Measurements from ENCODE around the gene CXCR5.
A peak's percentile ranks its signal among the peaks of the same experiment; 100 is the strongest.

CXCR5 gene

GRCh38 chr11:118933486-118933885, 49.8 kb downstream of the CXCR5 start:
- no peak for TF ChIP-seq CTCF (conservative IDR thresholded peaks at IDR 0.05; ENCODE audit: low read depth)
- 0 out of 2 replicates have a peak overlapping the region, but pooled peaks have one; percentile 1 for H3K27ac ChIP-seq
- DNase-seq (ENCODE audit: low spot score): no peak
- CTCF ChIA-PET: interaction anchor here (0.5 kb wide), 1 partner anchor 546 kb away, joined by 5 read pairs; no protein-coding TSS in a partner anchor
- POLR2A ChIA-PET (ENCODE audit: low non-redundant PET): no interaction called here

GRCh38 chr11:118935376-118935775, 51.7 kb downstream of the CXCR5 start:
- ChIA-PET CTCF (interaction anchor here (0.8 to 1.0 kb wide), 2 partner anchors 166 to 236 kb away, joined by 3 to 6 read pairs; no protein-coding TSS in a partner anchor), POLR2A (ENCODE audit: low non-redundant PET) (interaction anchor here (0.5 to 0.7 kb wide), 3 partner anchors 9 to 200 kb away, joined by 6 to 11 read pairs (median 7); no protein-coding TSS in a partner anchor)
- DNase-seq (ENCODE audit: low spot score): no peak
- TF ChIP-seq CTCF (conservative IDR thresholded peaks at IDR 0.05; ENCODE audit: low read depth): no peak
- H3K27ac ChIP-seq: no peak overlapping the region

GRCh38 chr11:118938491-118939403, 55.1 kb downstream of the CXCR5 start:
- DNase-seq (ENCODE audit: low spot score): peak; percentile 82
- POLR2A ChIA-PET (ENCODE audit: low non-redundant PET): no interaction called here
- CTCF ChIA-PET: interaction anchor here (0.7 kb wide), 1 partner anchor 280 kb away, joined by 3 read pairs; no protein-coding TSS in a partner anchor
- H3K27ac ChIP-seq: no peak overlapping the region
- TF ChIP-seq CTCF (conservative IDR thresholded peaks at IDR 0.05; ENCODE audit: low read depth): no peak

- POLR2A ChIA-PET (ENCODE audit: low non-redundant PET): no interaction called here
- CTCF ChIA-PET: interaction anchor here (0.7 to 1.1 kb wide), 2 partner anchors 184 to 280 kb away, joined by 3 to 5 read pairs; no protein-coding TSS in a partner anchor
- TF ChIP-seq CTCF (conservative IDR thresholded peaks at IDR 0.05; ENCODE audit: low read depth): no peak
- no peak for DNase-seq (ENCODE audit: low spot score)
- no peak overlapping the region for H3K27ac ChIP-seq
Observed at GRCh38 chr11:118939404-118939915, 55.8 kb downstream of the CXCR5 start.

- no peak for DNase-seq (ENCODE audit: low spot score)
- CTCF ChIA-PET: interaction anchor here (0.6 to 1.1 kb wide), 2 partner anchors 10 to 185 kb away, joined by 3 to 5 read pairs; no protein-coding TSS in a partner anchor
Observed at GRCh38 chr11:118939953-118940598, 56.4 kb downstream of the CXCR5 start.

More at GRCh38 chr11:118939953-118940598, 56.4 kb downstream of the CXCR5 start:
- POLR2A ChIA-PET (ENCODE audit: low non-redundant PET): no interaction called here
- no peak for TF ChIP-seq CTCF (conservative IDR thresholded peaks at IDR 0.05; ENCODE audit: low read depth)
- H3K27ac ChIP-seq: no peak overlapping the region
